Measurements from ENCODE around the gene PRR36.
"Not testable (repeated sequence)": the region's sequence is repeated elsewhere in the genome, so short reads cannot be mapped to it uniquely, and the experiment has no call there.

DNA sequence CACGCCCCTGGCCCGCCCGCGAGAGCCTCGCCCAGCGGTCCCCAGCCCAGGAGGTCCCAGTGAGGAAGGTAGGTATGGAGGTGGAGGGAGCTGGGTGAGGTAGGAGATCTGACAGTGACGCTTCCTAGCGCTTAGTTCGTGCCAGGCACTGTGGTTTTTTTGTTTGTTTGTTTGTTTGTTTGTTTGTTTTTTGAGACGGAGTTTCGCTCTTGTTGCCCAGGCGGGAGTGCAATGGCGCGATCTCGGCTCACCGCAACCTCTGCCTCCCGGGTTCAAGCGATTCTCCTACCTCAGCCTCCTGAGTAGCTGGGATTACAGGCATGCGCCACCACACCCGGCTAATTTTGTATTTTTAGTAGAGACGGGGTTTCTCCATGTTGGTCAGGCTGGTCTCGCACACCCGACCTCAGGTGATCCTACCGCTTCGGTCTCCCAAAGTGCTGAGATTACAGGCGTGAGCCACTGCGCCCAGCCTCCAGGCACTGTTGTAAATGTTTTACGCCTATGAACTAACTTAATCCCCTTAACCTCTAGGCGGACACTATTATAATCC, 43.9 kb upstream of the PRR36 start:
- not testable (repeated sequence) for TF ChIP-seq CTCF, POLR2AphosphoS5 (IDR thresholded peaks at IDR 0.05)

Data from esophagus muscularis mucosa (tissue), 3 donors.